PC-9 (cell line): ENCODE measurements around the gene NIT2.

Experiments
- CTCF ChIP-seq: fragments of 200-600 bp; sonication (generic); conservative IDR thresholded peaks from 2 replicates; pipeline ENCODE4 v1.6.1; 2017; ENCODE audit warnings: mixed run types, antibody characterized with exemption, mild to moderate bottlenecking, moderate library complexity
- EZH2 ChIP-seq: fragments of 200-600 bp; sonication (generic); IDR thresholded peaks from 2 replicates; pipeline ENCODE4 v1.8.0; 2017; ENCODE audit warnings: antibody characterized with exemption, low read depth

GRCh38 chr3:100400780-100401673 is 66.5 kb downstream of the NIT2 start, which contains the start of the genes LNP1 and TOMM70:
- TF ChIP-seq CTCF (no peak), EZH2 (no peak)
